Measurements from ENCODE around the gene MIPEP.

MIPEP gene

GRCh38 chr13:23725922-23726321, 163.3 kb downstream of the MIPEP start:
- Histone ChIP-seq H3F3A (ENCODE audit: control insufficient read depth, insufficient read depth) (no peaks in the 10 kb centered on the region), H3K36me3 (ENCODE audit: control insufficient read depth, low read length) (no peaks in the 10 kb centered on the region), H3K9me2 (replicated peaks; ENCODE audit: control insufficient read depth, low read length) (no peaks in the 10 kb centered on the region), H3K27me3 (ENCODE audit: control insufficient read depth, low read length) (no peaks in the 10 kb centered on the region), H3K79me2 (ENCODE audit: control insufficient read depth, low read length) (no peaks in the 10 kb centered on the region), H4K20me1 (ENCODE audit: control insufficient read depth, insufficient read depth, low read depth, low read length) (no peaks in the 10 kb centered on the region), H3K27ac (ENCODE audit: low read depth, low read length) (no peak overlapping the region), H3K9me3 (ENCODE audit: control insufficient read depth, insufficient read depth, low read length) (no peaks in the 10 kb centered on the region), H3K4me2 (ENCODE audit: low read length) (no peak overlapping the region), H3K4me3 (ENCODE audit: low read length) (no peak overlapping the region), H3K4me1 (ENCODE audit: control insufficient read depth, low read length) (no peaks in the 10 kb centered on the region)
- no peak for TF ChIP-seq EZH2phosphoT487 (IDR thresholded peaks at IDR 0.05; ENCODE audit: borderline replicate concordance, low read length)
- no peak for TF ChIP-seq CTCF (IDR thresholded peaks at IDR 0.05; ENCODE audit: low read depth, low read length, poor library complexity, severe bottlenecking)

- no peaks in the 10 kb centered on the region for H3K27me3 ChIP-seq (ENCODE audit: control insufficient read depth, low read length)
- H3K36me3 ChIP-seq (ENCODE audit: control insufficient read depth, low read length) = no peaks in the 10 kb centered on the region
- H3K79me2 ChIP-seq (ENCODE audit: control insufficient read depth, low read length) = no peaks in the 10 kb centered on the region
- H3K4me3 ChIP-seq (ENCODE audit: low read length) = no peak overlapping the region
- no peak overlapping the region for H3K4me2 ChIP-seq (ENCODE audit: low read length)
- H4K20me1 ChIP-seq (ENCODE audit: control insufficient read depth, insufficient read depth, low read depth, low read length) = no peaks in the 10 kb centered on the region
- no peaks in the 10 kb centered on the region for H3K9me2 ChIP-seq (replicated peaks; ENCODE audit: control insufficient read depth, low read length)
- H3K4me1 ChIP-seq (ENCODE audit: control insufficient read depth, low read length) = no peaks in the 10 kb centered on the region
- H3F3A ChIP-seq (ENCODE audit: control insufficient read depth, insufficient read depth) = no peaks in the 10 kb centered on the region
- no peak for TF ChIP-seq EZH2phosphoT487 (IDR thresholded peaks at IDR 0.05; ENCODE audit: borderline replicate concordance, low read length)
- H3K9me3 ChIP-seq (ENCODE audit: control insufficient read depth, insufficient read depth, low read length) = no peaks in the 10 kb centered on the region
- H3K27ac ChIP-seq (ENCODE audit: low read depth, low read length) = no peak overlapping the region
These were observed 164.8 kb downstream of the MIPEP start for GRCh38 chr13:23724196-23724970.

- H4K20me1 ChIP-seq (ENCODE audit: control insufficient read depth, insufficient read depth, low read depth, low read length) = no peaks in the 10 kb centered on the region
- H3K36me3 ChIP-seq (ENCODE audit: control insufficient read depth, low read length) = no peaks in the 10 kb centered on the region
- no peaks in the 10 kb centered on the region for H3K27me3 ChIP-seq (ENCODE audit: control insufficient read depth, low read length)
- H3K9me2 ChIP-seq (replicated peaks; ENCODE audit: control insufficient read depth, low read length) = no peaks in the 10 kb centered on the region
- H3K27ac ChIP-seq (ENCODE audit: low read depth, low read length) = no peak overlapping the region
- H3K4me2 ChIP-seq (ENCODE audit: low read length) = no peak overlapping the region
- no peak overlapping the region for H3K4me3 ChIP-seq (ENCODE audit: low read length)
- TF ChIP-seq EZH2phosphoT487 (IDR thresholded peaks at IDR 0.05; ENCODE audit: borderline replicate concordance, low read length) (no peak), CTCF (IDR thresholded peaks at IDR 0.05; ENCODE audit: low read depth, low read length, poor library complexity, severe bottlenecking) (no peak)
- no peaks in the 10 kb centered on the region for H3K4me1 ChIP-seq (ENCODE audit: control insufficient read depth, low read length)
- H3K79me2 ChIP-seq (ENCODE audit: control insufficient read depth, low read length) = no peaks in the 10 kb centered on the region
- no peaks in the 10 kb centered on the region for H3K9me3 ChIP-seq (ENCODE audit: control insufficient read depth, insufficient read depth, low read length)
- no peaks in the 10 kb centered on the region for H3F3A ChIP-seq (ENCODE audit: control insufficient read depth, insufficient read depth)
These were observed 165.7 kb downstream of the MIPEP start for GRCh38 chr13:23723471-23723870.

- Histone ChIP-seq H4K20me1 (ENCODE audit: control insufficient read depth, insufficient read depth, low read depth, low read length) (no peaks in the 10 kb centered on the region), H3K9me3 (ENCODE audit: control insufficient read depth, insufficient read depth, low read length) (no peaks in the 10 kb centered on the region), H3K4me3 (ENCODE audit: low read length) (no peak overlapping the region), H3K27ac (ENCODE audit: low read depth, low read length) (no peak overlapping the region), H3K27me3 (ENCODE audit: control insufficient read depth, low read length) (no peaks in the 10 kb centered on the region), H3K9me2 (replicated peaks; ENCODE audit: control insufficient read depth, low read length) (no peaks in the 10 kb centered on the region), H3K79me2 (ENCODE audit: control insufficient read depth, low read length) (no peaks in the 10 kb centered on the region), H3K36me3 (ENCODE audit: control insufficient read depth, low read length) (no peaks in the 10 kb centered on the region), H3K4me2 (ENCODE audit: low read length) (no peak overlapping the region), H3K4me1 (ENCODE audit: control insufficient read depth, low read length) (no peaks in the 10 kb centered on the region), H3F3A (ENCODE audit: control insufficient read depth, insufficient read depth) (no peaks in the 10 kb centered on the region)
- TF ChIP-seq EZH2phosphoT487 (IDR thresholded peaks at IDR 0.05; ENCODE audit: borderline replicate concordance, low read length) (no peak), CTCF (IDR thresholded peaks at IDR 0.05; ENCODE audit: low read depth, low read length, poor library complexity, severe bottlenecking) (no peak)
These were observed 166.3 kb downstream of the MIPEP start for GRCh38 chr13:23722726-23723453.
